ENCODE data around the gene COPA.

DNA sequence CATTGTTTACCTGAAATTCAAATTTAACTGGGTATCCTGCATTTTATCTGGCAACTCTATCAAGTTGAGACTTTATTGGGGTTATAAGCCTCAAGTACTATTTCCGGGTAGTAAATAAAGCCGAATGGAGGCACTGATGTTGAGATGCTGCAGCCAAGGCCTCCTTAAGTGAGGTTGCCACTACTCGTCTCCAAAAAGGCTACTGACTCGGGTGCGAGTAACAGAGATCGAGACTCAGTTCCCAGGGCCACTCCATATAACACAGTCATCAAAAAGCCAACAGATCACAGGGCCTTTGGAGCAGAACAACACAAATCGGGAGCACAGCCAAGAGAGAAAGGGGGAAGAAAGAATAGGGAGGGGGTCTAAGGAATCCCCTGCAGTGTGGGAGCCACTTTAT is 524 bp downstream of the COPA start:
- TF ChIP-seq, protein P1, sequence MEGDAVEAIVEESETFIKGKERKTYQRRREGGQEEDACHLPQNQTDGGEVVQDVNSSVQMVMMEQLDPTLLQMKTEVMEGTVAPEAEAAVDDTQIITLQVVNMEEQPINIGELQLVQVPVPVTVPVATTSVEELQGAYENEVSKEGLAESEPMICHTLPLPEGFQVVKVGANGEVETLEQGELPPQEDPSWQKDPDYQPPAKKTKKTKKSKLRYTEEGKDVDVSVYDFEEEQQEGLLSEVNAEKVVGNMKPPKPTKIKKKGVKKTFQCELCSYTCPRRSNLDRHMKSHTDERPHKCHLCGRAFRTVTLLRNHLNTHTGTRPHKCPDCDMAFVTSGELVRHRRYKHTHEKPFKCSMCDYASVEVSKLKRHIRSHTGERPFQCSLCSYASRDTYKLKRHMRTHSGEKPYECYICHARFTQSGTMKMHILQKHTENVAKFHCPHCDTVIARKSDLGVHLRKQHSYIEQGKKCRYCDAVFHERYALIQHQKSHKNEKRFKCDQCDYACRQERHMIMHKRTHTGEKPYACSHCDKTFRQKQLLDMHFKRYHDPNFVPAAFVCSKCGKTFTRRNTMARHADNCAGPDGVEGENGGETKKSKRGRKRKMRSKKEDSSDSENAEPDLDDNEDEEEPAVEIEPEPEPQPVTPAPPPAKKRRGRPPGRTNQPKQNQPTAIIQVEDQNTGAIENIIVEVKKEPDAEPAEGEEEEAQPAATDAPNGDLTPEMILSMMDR (IDR thresholded peaks at IDR 0.05; ENCODE audit: low read length), result no peak
- TF ChIP-seq EZH2 (optimal IDR thresholded peaks at IDR 0.05; ENCODE audit: low read depth, low read length) (no peak), EZH2phosphoT487 (IDR thresholded peaks at IDR 0.05; ENCODE audit: low read length) (no peak)

Measured in MM.1S (cell line).